Kidney epithelial cell (primary cell): ENCODE measurements around the gene NFIB. TPM values are rescaled to one million over a fixed set of nuclear protein-coding genes. Genes with fewer than 3 reads are reported as not detected.

ENCODE experiments used
- DNase-seq: peaks from one replicate; pipeline ENCODE4 v3.0.0-alpha.2; 2010; ENCODE audit warnings: low read depth
- H3K27me3 ChIP-seq: 2 replicates; pipeline ENCODE4 v1.6.0; 2011; ENCODE audit warnings: low read length; ENCODE audit not compliant: control insufficient read depth, insufficient read depth
- H3K36me3 ChIP-seq: 2 replicates; pipeline ENCODE4 v1.5.1; 2011; ENCODE audit warnings: low read length; ENCODE audit not compliant: control insufficient read depth, insufficient read depth
- H3K4me3 ChIP-seq: 2 replicates; pipeline ENCODE4 v1.5.1; 2011; ENCODE audit warnings: low read depth, mild to moderate bottlenecking, control low read depth, low read length
- CTCF ChIP-seq: IDR thresholded peaks from 2 replicates; pipeline ENCODE4 v1.5.1; 2011; ENCODE audit warnings: mild to moderate bottlenecking, moderate library complexity, low read length, control low read depth, inconsistent platforms; ENCODE audit not compliant: insufficient read depth, poor library complexity, severe bottlenecking
- total RNA-seq: library from RNA; depleted of rRNA; stranded (reverse); fragments of >200 nt; gene quantifications from 2 replicates; pipeline ENCODE4 v1.2.3, GENCODE V29; 2015

Gene NFIB
- total RNA-seq, 1 donor from 2014 or later, result 3.3 TPM

GRCh38 chr9:14312719-14313377 is 1.1 kb downstream of the NFIB start:
- TF ChIP-seq CTCF, result no peak
- peaks cover 2% of the 10 kb centered on the region for H3K27me3 ChIP-seq
- DNase-seq, result no peak
- peak overlapping the region; percentile 80 for H3K4me3 ChIP-seq
- no peaks in the 10 kb centered on the region for H3K36me3 ChIP-seq

- TF ChIP-seq CTCF, result no peak
- no peaks in the 10 kb centered on the region for H3K36me3 ChIP-seq
- peak overlapping the region; percentile 80 for H3K4me3 ChIP-seq
- no peak for DNase-seq
- H3K27me3 ChIP-seq, result peaks cover 2% of the 10 kb centered on the region
Measured at GRCh38 chr9:14311956-14312685, 1.8 kb downstream of the NFIB start.

- no peak for DNase-seq
- no peak for TF ChIP-seq CTCF
- H3K36me3 ChIP-seq, result no peaks in the 10 kb centered on the region
- peak overlapping the region; percentile 7 for H3K4me3 ChIP-seq
- H3K27me3 ChIP-seq, result peaks cover 2% of the 10 kb centered on the region
Measured at GRCh38 chr9:14311171-14311949, 2.6 kb downstream of the NFIB start.

- TF ChIP-seq CTCF, result no peak
- no peak for DNase-seq
Measured at GRCh38 chr9:14310311-14310710, 3.6 kb downstream of the NFIB start.

GRCh38 chr9:14309403-14309802 is 4.5 kb downstream of the NFIB start:
- no peak for DNase-seq
- H3K27me3 ChIP-seq, result peaks cover 2% of the 10 kb centered on the region
- no peak overlapping the region for H3K4me3 ChIP-seq
- H3K36me3 ChIP-seq, result no peaks in the 10 kb centered on the region
- no peak for TF ChIP-seq CTCF

More at GRCh38 chr9:14310311-14310710, 3.6 kb downstream of the NFIB start:
- Histone ChIP-seq H3K27me3 (peaks cover 2% of the 10 kb centered on the region), H3K4me3 (no peak overlapping the region), H3K36me3 (no peaks in the 10 kb centered on the region)
